GM21717 (cell line): Measurements from ENCODE around the gene DPY30.

ENCODE experiments used
- ATAC-seq: cut with Tn5 transposase; IDR thresholded peaks from one replicate; pipeline ENCODE4 v1.9.1; 2021; ENCODE audit warnings: mild to moderate bottlenecking, moderate library complexity; ENCODE audit not compliant: unreplicated experiment

DPY30 gene

DNA sequence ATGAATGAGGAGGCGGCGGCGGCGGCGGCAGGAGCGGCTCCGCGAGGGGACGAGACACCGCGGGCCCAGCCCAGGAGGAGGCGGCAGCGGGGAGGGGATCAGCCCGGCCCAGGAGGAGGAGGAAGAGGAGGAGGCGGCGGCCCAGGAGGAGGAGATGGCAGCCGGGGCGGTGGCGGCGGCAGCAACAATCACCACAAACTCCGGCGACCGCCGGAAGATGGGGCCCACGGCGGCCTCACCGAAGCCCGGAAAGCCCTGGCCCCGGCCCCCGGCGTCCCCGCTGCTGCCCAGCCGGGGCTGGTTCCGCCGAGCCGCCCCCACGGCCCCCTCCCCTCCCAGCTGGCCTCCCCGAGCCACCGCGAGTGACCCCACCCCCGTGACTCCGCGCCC, 29.3 kb downstream of the DPY30 start:
- ATAC-seq: peak; percentile 61

DNA sequence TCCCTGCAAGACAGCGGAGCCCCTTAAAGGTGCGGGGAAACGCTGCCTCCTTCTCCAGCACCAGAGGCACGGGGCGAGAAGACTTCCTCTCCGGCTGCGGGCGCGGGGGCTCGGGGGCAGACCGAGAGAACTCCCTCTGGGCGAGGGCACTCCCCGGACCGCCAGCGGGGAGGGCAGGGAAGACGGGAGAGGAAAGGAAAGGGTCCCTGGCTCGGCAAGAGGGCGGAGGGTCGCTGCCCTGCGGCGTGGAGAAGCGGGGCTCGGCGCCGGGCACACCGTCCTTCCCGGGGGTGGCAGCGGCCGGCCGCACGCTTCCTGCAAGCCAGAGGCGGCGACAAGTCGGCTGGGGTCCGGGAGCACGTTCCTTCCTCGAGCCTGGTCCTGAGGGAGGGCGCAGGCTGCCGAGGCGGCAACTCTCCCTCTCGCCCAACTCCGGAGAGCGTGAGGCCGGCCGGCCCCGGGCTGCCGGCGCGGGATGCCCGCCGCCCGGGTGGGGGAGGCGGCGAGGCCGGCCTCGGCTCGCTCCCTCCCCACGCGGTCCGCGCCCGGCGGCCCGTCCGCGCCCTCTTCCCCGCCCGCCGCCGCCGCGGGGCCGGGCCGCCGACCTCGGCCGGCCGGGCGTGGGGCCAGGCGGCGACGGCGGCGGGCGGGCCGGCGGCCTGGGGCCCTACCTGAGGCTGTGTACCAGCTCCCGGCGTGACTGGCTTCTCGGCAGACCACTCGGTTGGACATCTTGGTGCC, 29.9 kb downstream of the DPY30 start:
- ATAC-seq: peak; percentile 27

GRCh38 chr2:32008805-32009515, 30.6 kb downstream of the DPY30 start:
- ATAC-seq: no peak

DNA sequence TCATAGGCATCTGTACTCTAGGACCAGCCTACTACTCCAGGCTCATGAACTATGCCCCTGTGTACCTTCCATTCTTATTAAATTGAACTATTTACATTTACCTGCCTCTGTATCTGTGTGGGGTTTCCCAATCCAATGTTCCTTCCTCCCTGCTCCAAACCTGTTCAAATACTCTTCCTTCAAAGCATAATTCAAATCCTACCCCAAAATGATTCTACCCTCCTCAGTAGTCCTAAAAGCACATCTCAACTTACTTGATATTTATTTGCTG, 32.5 kb downstream of the DPY30 start:
- no peak for ATAC-seq

GRCh38 chr2:32005371-32005976, 34.1 kb downstream of the DPY30 start:
- no peak for ATAC-seq

- no peak for ATAC-seq
Observed at GRCh38 chr2:32003791-32004190, 35.8 kb downstream of the DPY30 start.

DNA sequence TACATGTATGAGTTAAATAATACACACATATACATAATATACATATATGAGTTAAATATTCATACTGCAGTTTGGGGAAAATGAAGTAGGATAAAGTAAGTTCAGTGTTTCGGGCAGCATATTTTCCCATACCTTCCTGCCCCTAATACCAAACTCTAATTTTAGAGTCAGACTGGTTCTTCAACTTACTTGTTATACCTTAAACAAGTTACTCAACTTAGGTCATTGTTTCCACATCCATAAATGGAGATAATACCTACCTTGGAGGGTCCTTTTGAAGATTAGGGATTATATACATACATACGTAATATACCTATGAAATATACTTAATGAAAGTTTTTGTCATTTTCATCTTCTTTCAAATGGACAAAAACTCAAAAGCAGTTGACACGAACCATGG, 37.2 kb downstream of the DPY30 start:
- ATAC-seq: no peak

- ATAC-seq: no peak
Observed at GRCh38 chr2:31999438-31999837, 40.2 kb downstream of the DPY30 start.

DNA sequence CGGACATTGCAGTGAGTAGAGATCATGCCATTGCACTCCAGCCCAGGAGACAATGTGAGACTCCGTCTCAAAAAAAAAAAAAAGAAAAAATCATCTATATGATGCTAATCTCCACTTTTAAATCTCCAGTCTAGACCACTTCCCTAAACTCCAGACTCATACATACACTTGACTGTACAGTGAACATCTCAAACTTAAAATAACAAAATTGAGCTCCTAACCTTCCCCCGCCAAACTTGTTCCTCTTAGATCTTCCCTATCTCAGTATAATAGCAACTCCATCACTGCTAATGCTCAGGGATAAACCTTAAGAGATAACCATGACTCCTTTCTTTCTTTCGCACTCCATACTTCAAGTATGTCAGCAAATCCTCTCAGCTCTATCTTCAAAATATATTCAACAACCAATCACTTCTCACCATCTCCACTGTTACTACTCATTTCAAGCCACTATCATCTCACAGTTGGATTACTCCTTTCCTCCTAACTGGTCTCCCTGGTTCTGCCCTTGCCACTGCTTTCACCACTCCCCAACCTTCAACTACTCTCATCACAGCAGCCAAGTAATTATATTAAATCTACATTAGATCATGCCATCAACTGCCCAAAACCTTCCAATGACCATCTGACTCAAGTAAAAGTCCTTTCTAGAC, 40.7 kb downstream of the DPY30 start:
- ATAC-seq: no peak

DNA sequence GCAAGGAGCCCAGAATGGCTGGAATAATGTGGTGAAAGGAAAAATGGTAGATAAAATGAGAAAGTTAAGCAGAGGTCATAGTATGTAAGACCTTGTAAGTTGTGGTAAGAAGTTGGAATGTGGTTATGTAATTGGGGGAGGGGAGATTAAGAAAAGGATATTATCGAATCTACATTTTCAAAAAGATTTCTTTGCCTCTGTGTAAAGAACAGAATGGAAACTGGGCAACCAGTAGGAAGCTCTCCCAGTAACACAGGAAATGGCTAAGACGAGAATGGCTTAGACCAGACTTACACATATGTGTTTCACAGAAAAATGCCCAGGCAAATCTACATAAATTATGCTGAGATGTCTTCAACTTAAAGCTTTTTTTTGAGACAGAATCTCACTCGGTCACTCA, 42.0 kb downstream of the DPY30 start:
- no peak for ATAC-seq

DNA sequence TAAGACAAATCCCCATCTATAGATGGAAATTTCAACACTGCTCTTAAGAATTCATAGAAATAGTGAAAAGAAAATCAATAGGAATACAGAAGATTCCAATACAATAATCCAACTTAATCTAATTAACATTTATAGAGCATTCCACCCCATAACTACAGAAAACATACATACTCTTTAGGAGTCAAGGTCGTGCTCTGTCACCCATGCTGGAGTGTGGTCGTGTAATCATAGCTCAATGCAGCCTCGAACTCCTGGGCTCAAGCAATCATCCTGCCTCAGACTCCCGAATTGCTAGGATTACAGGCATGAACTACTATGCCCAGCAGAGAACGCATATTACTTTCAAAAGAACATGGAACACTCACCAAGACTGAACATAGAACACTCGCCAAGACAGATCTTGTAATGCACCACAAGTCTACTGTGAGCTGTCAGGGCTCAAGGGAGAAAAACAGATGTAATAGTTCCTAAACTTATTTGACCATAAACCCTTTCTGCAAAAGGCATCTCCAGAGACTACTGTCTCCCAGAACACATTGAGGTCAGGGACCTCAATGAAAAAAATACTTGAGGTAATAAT, 42.9 kb downstream of the DPY30 start:
- ATAC-seq: no peak

DNA sequence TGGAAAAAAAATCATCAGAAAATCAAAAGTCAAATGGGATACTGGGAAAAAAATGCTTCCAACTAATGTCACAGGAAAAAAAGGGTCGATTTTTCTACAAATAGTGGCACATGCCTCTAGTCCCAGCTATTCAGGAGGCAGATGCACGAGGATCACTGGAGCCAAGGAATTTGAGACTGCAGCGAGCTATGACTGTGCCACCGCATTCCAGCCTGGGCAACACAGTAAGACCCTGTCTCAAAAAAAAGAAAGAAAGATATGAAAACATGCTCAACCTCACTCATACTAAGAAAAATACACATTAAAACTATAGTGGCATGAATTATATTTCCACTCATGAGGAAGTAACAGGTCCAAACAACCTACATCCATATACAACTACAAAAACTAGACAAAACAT, 46.7 kb downstream of the DPY30 start:
- no peak for ATAC-seq

DNA sequence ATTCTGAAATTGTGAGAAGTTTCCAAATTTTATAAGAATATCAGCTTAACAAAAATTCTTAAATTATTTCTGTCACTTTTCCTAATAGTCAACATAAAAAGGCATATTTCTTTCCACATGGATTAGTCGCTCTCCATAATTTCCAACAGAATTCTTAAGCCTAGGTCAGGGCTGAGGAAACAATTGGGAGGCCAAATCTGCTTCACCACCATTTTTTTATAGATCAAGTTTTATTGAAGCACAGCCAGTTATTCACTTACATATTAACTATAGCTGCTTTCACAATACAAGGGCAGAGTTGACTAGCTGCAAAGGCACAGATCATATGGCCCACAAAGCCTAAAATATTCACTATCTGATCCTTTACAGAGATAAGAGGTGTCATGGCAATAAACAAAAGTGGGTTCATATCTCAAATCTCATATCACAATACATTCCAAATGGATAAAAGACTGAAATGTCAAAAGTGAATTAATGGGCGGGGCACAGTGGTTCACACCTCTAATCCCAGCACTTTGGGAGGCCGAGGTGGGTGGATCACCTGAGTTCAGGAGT, 47.5 kb downstream of the DPY30 start:
- no peak for ATAC-seq

DNA sequence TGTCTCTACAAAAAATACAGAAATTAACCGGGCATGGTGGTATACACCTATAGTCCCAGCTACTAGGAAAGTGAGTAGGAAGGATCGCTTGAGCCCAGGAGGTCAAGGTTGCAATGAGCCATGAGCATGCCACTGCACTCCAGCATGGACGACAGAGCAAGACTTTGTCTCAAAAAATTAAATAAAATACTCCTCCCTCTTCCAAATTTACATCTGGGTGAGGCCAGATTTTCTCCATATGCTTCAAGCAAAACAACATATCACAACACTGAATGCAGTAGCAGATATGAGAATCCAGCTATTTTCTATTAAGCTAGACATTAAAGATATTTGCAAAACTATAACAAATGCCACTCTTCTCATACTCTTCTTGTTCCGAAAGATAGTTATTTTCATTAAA, 49.7 kb downstream of the DPY30 start:
- ATAC-seq: no peak

DNA sequence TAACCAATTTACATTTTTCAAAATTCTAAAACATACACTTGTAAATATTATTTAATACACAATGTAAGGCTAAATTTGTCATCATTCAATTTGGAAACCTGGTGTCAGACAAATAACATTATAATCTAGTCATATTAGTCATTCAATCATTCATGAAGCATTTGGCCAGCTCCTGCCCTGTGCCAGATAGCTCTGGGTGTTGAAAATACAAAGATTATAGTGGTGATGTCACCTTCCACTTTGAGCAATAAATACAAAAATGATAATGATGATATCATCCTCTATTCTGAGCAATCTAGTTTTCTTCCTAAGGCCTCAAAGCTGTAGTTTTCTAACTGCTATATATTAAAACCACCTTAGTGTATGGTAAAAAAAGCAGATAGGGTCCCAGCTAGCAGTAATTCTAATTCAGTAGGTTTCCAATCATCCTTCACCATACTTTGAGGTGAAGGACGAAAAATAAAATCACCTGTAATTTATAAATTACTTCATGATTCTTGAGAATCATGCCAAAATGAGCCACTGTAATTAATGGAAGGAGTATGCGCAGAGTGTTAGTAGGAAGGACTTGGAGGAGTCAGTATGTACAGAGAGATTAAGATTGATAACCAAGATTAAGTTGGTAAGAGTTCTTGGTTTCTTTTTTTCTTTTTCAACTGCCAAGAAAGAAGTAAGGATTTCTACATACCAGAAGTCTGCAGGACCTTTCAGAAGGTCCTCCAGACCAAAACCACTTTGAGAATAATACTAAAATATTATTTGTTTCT, 52.0 kb downstream of the DPY30 start:
- ATAC-seq: no peak

- no peak for ATAC-seq
Observed at GRCh38 chr2:31986906-31987305, 52.7 kb downstream of the DPY30 start.

DNA sequence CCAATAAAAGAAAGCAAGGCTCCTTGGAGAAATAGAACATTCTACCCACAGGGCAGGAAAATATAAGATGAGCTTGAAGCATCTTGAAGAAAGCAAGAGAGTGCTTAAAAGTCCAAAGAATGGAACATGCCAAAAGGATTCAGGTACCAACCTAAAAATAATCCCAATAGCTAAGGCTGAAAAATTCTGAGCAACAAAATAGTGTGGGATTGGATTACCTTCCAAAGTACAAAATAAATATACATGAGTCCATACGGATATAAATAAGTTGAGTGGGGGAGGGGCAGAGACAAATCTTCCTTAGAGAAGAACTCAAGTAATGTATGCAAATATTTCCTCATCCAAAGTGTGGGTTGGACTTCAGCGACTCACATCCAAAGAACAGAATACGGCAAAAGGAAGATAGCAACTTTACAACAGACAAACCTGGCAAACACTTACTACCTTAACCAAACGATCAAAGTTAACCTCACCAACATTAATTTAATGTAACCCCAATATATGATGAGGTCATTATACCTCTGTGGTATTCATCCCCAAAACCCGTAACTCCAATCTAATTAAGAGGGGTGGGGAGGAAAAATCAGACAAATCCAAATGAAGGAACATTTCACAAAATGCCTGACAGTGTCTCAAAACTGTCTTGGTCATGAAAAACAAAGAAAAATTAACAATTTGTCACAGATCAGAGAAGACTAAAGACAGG, 55.7 kb downstream of the DPY30 start:
- no peak for ATAC-seq

DNA sequence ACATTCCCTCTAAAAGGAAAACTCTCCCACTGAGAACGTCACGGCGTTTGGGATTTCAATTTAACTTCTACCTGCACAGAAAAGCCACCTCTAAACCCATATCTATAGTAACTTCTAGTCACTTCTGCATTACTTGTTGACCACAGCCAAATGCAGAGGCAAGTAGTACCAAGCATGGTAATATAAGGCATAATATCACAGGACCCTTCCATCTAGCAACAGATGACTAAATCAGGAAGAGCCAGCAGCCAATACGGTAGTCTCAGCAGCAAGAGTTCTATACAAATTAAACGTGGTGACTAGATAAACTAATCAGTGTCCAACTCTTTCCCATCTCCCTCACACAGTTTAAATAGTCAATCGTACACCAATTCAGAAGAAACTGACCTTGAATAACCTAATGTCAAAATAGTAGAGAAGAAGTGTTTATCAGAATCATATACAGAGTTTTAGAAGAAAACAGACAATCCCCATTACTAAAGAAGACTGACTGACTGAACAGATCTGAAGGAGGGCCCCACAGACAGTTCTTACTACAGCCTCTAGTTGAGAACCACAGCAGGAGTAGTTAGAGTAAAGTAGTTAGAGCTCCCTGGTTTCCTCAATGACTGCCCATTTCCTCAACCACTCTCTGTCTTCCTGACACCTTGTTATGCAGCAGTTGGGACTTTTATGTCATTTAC, 58.8 kb downstream of the DPY30 start:
- ATAC-seq: peak; percentile 99

DNA sequence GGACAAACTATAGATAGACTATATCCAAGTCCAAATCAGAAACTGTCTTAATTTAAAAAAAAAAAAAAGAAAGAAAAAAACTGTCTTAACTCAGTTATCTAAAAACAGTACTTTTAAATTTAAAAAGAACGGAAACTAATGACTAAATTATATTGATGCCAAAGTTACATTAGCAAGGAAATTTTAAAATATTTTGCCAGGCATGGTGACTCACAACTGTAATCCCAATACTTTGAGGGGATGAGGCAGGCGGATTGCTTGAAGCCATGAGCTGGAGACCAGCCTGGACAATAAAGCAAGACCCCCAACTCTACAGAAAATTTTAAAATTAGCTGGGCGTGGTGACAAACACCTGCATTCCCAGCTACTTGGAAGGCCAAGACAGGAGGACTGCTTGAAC, 59.6 kb downstream of the DPY30 start:
- no peak for ATAC-seq
